GM19035 (cell line): ENCODE results near the gene B9D2.
"Not testable (repeated sequence)": the region's sequence is repeated elsewhere in the genome, so short reads cannot be mapped to it uniquely, and the experiment has no call there.

Experiments used
- ATAC-seq: cut with Tn5 transposase; IDR thresholded peaks from one replicate; pipeline ENCODE4 v1.9.1; 2021; ENCODE audit not compliant: unreplicated experiment

B9D2 gene

DNA sequence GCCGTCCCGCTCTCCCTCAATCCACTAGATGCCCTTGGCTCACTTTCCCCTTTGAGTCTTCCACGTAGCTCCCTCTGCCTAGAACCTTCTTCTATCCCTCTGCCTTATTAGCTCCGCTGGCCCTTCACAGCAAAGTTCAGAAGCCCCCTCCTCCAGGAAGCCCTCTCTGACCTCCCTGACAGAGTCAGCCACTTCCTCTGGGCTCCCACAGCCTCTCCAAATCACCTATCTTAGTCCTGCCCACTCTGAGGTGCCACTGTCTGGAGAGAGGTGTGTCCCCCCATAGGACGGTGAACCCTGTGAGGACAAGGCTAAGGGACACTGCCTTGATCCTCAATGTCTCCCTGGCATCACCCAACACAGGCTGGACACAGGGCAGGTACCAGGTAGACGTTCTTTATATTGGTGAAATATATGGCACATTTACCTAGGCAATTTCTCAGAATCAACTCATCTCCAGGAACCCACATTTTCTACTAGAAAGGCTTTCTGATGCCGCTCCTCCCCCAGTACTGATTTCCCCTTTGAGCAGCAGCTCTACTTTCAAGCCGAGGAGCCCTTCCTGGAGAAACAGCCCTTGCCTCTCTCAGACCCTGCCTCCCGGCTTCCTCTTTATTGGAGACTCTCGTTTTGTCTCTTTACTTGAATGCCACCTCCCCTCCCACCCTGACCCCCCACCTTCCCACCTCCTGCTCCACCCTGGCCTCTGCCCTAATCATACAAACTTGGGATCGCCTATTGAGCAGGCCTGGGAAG lies 6.8 kb downstream of the B9D2 start:
- no peak for ATAC-seq

DNA sequence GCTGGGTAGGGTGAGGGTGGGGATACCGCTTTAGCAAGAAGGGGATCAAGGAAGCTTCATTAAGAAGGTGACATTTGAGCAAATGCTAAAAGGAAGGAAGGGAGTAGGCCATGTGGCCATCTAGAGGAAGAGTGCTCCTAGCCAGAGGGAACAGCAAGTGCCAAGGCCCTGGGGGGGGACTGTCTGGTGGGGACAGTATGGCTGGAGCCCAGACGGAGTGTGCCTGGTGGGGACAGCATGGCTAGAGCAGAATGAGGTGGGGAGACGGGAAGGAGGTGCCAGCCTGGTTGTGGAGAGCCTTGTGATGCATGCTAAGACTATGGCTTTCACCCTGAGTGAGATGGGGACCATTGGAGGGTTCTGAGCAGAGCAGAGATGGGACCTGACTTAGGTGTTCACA lies 8.1 kb downstream of the B9D2 start:
- no peak for ATAC-seq

DNA sequence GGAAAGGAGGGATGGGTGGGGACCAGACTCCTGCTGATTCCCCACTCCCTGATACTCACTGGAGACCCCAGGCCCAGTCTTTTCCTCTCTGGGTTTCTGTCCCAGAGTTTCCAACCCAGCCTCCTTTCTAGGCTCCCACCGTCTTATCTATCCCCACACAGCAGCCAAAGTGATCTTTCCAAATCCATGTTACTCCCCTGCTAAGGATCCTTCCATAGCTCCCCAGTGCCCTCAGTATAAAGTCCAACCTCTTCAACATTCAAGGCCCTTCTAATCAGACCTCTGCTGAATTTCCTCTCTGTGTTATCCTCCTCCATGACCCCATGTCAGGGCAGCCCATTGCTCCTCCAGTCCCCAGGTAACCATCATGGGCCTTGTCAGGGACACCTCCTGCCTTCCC lies 8.9 kb downstream of the B9D2 start:
- no peak for ATAC-seq

DNA sequence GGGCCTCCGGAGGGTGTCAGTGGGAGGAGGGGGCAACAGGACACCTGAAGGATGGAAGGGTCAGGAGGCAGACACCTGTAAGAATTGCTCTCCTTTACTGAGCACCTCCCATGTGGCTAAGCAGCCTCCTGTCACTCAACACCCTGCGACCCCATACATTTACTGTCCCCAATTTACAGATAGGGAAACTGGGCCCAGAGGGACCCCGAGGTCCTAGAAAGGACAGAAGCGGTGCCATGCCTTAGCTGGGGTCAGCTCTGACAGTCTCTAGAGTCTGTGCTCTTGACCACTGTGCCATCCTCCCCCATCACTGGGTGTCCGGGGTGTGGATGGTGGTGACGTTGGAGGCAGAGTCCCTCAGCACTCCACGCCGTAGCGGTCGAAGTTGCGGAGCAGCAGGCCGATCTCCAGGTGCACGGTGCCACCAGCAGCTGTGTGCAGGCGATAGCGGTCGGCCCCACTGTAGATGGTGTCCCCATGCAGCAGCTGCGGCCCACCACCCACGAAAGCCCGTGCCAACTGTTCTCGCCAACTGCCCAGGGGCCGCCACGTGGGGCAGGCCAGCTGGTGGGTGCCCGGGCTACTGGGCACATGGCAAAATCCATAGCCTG lies 9.5 kb downstream of the B9D2 start:
- ATAC-seq, result no peak

DNA sequence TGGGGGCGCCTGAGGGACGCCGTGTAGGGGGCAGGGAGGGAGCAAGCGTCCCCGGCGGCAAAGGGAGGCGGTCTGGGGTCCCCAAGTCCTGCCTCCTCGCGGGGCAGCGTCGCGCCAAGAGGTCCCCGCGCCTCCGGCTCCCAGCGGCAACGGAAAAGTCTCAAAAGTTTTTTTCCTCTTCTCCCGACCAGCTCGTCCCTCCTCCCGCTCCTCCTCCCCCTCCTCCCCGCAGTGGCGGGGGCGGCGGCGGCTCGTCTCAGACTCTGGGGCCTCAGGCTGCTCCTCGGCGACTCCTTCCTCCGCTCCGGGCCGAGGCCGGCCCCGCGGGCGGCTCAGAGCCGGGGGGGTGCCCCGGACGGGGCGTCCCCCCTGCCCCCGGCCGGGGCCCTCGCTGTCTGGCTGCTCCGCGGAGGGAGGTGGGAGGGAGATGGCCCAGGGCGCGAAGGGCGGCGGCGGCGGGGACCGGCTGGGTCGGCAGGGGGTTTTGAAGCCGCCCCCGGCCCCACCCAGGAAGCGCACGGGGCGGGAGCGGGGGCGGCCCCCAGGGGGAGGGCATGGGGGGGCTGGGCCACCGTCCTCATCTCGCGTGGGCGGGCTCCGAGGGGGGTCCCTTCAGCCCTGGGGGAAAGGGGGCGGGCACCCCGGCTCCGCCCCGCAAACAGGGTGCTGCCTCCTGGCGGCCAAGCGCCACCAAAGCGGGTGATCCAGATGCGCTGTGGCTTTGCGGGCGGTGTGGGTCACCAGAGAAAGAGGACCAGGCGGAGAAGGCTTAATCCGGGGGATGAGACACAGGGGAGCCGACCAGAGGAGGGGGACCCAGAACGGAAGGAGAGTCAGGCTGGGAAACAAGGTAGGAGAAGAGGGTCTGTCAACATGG lies 10.2 kb downstream of the B9D2 start, which contains the start of gene TGFB1:
Gene TGFB1 (minus strand): TSS at position 457 of the 877 bp plus-strand sequence. CDS start 878 bp downstream, outside the sequence.
- peak; percentile 46 for ATAC-seq

DNA sequence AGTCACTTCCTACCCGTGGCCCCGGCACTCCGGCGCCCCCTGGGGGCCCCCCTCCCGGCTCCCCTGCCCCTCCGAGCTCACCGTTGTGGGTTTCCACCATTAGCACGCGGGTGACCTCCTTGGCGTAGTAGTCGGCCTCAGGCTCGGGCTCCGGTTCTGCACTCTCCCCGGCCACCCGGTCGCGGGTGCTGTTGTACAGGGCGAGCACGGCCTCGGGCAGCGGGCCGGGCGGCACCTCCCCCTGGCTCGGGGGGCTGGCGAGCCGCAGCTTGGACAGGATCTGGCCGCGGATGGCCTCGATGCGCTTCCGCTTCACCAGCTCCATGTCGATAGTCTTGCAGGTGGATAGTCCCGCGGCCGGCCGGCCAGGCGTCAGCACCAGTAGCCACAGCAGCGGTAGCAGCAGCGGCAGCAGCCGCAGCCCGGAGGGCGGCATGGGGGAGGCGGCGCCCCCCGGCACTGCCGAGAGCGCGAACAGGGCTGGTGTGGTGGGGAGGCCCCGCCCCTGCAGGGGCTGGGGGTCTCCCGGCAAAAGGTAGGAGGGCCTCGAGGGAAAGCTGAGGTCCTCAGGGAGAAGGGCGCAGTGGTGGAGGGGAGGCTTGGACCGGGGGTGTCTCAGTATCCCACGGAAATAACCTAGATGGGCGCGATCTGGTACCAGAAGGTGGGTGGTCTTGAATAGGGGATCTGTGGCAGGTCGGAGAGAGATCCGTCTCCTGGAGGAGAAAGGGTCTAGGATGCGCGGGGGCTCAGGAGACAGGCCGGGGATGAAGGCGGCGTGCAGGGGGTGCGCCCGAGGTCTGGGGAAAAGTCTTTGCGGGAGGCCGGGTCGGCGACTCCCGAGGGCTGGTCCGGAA lies 11.1 kb downstream of the B9D2 start:
- ATAC-seq, result no peak

DNA sequence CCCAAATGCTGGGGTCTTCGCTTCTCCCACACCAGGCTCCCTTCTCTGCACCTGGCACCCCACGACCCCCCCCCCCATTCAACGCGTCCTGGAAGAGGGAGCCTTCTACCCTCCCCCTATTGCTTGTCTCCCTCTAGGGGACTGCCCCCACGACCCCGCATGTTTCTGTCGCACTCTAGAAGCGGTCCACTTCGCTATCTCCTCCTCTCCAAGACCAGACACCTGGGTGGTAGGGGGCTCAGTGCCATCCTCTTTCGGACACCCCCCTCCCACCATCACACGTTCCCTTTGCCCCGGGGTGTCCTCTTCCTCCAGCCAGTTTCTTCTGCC lies 11.7 kb downstream of the B9D2 start:
- ATAC-seq, result no peak

DNA sequence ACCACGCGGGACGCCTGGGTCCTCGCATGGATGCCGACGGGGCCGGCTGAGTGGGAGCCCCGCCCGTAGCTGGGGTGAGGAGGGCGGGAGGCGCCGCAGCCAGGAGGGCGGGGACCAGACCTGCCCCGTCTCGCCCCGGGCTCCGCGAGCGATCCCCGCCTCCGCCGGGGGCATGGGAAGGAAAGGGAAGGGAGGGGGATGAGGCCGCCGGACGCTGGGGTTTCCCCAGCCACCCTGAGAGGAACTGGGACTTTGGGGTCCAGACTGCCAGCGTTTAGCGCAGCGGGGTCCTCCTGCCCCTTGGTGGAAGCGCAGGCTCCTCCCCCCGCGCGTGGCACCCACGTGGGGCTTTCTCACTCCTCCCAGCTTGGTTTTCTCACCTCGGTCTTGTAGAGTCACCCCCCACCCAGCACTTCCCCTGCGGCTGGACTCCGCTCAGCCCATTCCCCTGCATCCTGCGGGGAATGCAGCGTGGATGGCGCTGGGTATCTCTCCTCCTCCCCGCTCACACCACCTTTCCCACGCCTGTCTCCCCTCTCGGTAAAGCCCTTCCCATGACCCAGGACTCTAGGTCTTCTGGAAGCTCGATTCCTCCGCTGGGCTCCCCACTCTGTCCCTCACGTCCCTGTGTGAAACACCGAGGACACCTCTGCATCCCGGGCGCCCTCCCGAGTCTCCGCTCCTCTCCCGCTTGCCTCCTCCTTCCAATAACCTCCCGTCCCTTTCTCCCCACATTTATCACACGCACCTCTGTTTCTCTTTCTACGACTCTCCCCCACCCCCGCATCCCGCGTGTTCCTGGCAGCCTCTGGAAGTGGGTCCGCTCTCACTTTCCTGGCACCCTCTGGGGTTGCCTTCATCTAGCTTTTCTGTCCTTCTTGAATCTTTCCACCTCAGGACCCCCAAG lies 12.4 kb downstream of the B9D2 start:
- peak; percentile 47 for ATAC-seq

DNA sequence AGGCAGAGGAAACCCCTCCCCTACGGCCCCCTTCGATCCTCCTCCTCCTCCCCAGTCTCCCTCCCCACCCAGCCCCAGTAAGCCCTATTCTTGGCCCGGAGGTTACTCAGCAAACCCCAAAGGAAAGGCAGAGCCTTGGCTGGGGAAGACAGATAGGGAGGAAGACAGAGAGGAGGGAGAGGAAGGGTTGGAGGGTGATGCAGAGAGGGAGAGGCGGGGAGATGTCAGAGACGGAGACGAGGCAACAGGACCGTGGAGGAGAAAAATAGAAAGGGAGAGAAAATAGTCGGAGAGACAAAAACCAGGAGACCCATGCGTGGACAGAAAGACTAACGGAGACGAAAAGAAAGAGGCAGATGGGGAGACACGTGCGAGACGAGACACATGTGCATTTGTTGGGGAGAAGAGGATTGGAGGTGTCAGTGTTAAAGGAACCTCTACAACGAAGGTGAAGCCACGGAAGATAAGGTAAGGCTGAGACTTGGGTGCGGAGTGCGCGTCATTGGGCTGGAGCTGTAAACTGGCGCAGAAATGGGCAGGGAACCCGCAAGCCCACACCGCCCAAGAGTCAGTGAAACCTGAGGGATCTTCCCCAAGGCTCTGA lies 13.1 kb downstream of the B9D2 start:
- ATAC-seq, result no peak

DNA sequence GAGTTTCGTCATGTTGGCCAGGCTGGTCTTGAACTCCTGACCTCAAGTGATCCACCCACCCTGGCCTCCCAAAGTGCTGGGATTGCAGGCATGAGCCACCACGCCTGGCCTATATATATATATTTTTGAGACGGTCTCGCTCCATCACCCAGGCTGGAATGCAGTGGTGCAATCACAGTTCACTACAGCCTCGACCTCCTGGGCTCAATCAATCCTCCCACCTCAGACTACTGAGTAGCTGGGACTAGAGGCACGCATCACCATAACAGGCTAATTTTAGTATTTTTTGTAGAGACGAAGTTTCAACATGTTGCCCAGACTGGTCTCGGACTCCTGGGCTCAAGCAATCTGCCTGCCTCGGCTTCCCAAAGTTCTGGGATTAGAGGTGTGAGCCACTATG lies 17.0 kb downstream of the B9D2 start:
- not testable (repeated sequence) for ATAC-seq

DNA sequence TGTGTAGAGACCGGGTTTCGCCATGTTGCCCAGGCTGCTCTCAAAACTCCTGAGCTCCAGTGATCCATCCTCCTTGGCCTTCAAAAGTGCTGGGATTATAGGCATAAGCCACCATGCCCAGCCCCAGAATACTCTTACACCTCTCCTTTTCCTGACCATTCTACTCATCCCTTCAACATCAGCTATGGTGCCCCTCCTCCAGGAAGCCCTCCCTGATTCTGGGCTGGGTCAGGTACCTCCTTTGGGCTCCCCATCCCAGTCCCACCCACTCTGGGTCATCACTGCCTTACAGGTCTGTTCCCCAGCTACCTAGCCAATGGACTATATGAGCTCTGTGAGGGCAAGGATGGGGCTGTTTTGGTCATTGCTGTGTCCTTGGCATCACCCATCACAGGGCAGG lies 19.8 kb downstream of the B9D2 start:
- ATAC-seq, result no peak

DNA sequence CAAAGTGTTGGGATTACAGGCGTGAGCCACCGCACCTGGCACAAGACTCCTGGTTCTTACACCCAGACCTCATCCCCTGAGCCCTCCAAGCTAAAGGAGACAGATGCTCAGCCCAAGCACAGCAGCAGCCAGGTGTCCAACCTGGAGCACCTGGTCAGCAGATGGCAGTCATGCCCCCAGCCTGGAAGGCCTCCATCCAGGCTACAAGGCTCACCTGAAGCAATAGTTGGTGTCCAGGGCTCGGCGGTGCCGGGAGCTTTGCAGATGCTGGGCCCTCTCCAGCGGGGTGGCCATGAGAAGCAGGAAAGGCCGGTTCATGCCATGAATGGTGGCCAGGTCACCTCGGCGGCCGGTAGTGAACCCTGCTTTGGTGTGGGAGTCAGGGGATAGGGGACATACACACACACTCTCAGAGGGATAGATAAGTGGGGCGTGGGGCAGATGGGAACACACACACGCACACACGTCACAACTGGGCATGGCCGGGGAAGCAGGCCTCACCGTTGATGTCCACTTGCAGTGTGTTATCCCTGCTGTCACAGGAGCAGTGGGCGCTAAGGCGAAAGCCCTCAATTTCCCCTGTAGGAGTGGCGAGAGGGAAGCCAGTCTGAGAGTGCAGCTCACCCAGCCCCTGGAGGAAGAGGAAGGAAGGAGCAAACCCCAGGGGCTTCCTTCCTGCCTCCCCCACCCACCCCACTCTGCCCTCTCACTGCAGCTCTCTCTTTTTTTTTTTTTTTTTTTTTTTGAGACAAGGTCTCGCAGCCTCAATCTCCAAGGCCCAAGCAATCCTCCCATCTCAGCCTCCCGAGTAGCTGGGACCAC lies 22.1 kb downstream of the B9D2 start:
- ATAC-seq, result no peak

DNA sequence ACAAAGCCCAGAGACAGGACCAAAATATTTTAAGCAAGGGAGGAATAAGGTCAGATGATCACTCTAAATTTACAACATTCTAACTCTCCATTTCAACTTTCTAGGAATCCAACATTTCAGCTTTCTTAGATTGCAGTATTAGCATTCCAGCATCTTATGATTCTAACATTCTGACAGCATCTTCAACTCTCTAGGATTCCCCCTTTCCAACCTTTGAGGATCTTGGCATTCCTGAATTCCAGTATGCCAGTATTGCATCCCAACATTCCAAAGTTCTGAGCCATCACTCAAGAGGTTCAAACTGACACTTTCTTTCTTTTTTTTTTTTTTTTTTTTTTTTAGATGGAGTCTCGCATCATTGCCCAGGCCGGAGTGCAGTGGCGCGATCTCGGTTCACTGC lies 24.0 kb downstream of the B9D2 start:
- no peak for ATAC-seq

DNA sequence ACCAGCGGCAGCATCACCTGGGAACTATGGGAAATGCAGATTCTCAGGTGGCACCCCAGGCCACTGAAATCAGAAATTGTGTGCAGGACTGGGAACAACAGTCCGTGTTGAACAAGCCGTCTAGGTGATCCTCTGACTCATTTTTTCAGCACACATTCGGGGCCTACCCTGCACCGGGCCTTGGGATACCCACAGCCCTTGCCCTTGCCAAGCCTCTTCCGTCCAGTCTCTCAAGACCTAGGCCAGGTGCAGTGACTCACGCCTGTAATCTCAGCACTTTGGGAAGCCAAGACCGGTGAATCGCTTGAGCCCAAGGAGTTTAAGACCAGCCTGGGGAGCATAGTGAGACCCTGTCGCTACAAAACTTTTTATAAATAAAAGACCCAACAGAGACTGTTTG lies 28.5 kb downstream of the B9D2 start:
- ATAC-seq, result no peak

DNA sequence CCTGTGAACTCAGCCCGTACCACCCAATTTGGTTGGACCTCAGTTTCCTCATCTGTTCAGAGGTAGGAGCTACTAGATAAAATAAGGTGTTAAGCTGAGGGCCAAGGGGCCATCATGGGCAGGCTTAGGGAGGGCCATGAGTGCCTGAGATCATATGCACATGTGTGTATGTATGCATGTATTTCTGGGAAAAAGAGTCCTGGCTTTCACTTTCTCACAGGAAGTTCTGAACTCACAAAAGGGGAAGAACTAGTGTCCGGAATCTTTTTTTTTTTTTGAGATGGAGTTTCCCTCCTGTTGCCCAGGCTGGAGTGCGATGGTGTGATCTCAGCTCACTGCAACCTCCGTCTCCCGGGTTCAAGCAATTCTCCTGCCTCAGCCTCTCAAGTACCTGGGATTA lies 29.2 kb downstream of the B9D2 start:
- ATAC-seq, result no peak

DNA sequence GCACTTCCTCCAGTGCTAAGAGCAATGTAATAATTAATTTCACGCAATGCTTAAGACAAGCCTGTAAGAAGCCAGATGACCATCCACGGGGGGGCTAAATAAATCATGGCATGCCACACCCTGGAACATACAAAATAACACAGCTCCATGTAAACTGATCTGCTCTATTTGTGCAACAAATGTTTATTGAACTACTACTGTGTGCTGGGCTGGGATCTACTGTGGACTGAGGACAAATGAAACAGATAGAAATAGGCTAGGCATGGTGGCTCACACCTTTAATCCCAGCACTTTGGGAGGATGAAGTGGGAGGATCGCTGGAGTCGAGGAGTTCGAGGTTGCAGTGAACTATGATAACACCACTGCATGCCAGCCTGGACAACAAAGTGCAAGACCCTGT lies 31.5 kb downstream of the B9D2 start:
- no peak for ATAC-seq

DNA sequence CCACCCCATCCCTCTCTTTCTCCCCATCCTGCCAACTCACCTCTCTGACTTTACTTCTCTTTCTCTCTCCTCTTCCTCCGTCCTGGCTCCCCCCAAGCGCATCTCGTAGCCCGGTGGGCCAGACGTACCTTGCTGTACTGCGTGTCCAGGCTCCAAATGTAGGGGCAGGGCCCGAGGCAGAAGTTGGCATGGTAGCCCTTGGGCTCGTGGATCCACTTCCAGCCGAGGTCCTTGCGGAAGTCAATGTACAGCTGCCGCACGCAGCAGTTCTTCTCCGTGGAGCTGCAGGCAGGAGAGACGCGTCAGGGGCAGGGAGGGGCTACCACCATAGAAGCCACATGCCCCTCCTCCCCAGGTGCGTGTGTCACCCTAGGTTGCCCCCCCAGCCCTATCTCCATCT lies 31.9 kb downstream of the B9D2 start:
- no peak for ATAC-seq

DNA sequence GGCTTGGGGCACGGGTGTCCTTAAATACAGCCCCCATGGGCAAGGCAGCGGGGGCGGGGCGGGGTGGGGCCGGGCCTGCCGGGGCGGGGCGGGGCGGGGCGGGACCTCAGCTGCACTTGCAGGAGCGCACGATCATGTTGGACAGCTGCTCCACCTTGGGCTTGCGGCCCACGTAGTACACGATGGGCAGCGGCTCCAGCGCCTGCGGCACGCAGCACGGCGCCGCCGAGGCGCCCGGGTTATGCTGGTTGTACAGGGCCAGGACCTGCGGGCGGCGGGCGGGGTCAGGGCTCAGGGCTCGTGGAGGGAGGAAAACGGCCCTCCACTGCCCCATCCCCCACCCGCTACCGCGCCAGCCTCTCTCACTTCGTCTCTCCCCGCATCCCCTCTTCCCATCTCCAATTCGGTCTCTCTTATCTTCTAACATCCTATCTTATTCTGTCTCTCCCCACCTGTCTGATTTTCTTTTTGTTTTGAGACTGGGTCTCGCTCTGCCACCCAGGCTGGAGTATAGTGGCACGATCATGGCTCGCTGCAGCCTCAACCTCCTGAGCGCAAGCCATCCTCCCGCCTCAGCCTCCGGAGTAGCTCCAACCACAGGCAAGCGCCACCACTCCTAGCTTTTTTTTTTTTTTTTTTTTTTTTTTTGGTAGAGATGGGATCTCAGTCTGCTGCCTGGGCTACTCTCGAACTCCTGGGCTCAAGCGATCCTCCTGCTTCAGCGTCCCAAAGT lies 32.8 kb downstream of the B9D2 start:
- no peak for ATAC-seq
